H9 (cell line): ENCODE data around the gene MGST2. TPM values are rescaled to one million over a fixed set of nuclear protein-coding genes. Genes with fewer than 3 reads are reported as not detected.

Experiments
- DNase-seq: peaks from one replicate; pipeline ENCODE4 v3.0.0-alpha.2; 2017
- H2AFZ ChIP-seq: one replicate; pipeline ENCODE4 v1.6.1; 2013; ENCODE audit warnings: mild to moderate bottlenecking, low read length, control low read depth, moderate library complexity
- H2AK5ac ChIP-seq: 2 replicates; pipeline ENCODE4 v1.6.1; 2013; ENCODE audit warnings: low read length, control low read depth, mixed read lengths; ENCODE audit not compliant: insufficient read length
- H2BK120ac ChIP-seq: one replicate; pipeline ENCODE4 v1.6.1; 2013; ENCODE audit warnings: low read depth, mild to moderate bottlenecking, low read length, control low read depth, inconsistent platforms; ENCODE audit not compliant: poor library complexity, severe bottlenecking
- H2BK12ac ChIP-seq: 2 replicates; pipeline ENCODE4 v1.6.1; 2013; ENCODE audit warnings: low read length, control low read depth, mixed read lengths, low read depth; ENCODE audit not compliant: insufficient read length
- H2BK15ac ChIP-seq: 2 replicates; pipeline ENCODE4 v1.6.1; 2013; ENCODE audit warnings: low read depth, low read length, control low read depth
- H2BK20ac ChIP-seq: one replicate; pipeline ENCODE4 v1.6.1; 2013; ENCODE audit warnings: low read depth, mild to moderate bottlenecking, low read length, control low read depth, inconsistent platforms; ENCODE audit not compliant: poor library complexity, severe bottlenecking
- H2BK5ac ChIP-seq: 2 replicates; pipeline ENCODE4 v1.6.1; 2013; ENCODE audit warnings: low read length, control low read depth, mixed read lengths; ENCODE audit not compliant: insufficient read length
- H3K14ac ChIP-seq: 2 replicates; pipeline ENCODE4 v1.6.1; 2013; ENCODE audit warnings: low read length, control low read depth; ENCODE audit not compliant: insufficient read depth
- H3K18ac ChIP-seq: 2 replicates; pipeline ENCODE4 v1.6.1; 2013; ENCODE audit warnings: low read depth, mild to moderate bottlenecking, mixed read lengths, low read length, control low read depth; ENCODE audit not compliant: insufficient read length
- H3K23ac ChIP-seq: 2 replicates; pipeline ENCODE4 v1.6.1; 2013; ENCODE audit warnings: low read length, control low read depth, mixed read lengths, low read depth; ENCODE audit not compliant: insufficient read length
- H3K23me2 ChIP-seq: 2 replicates; pipeline ENCODE4 v1.6.1; 2013; ENCODE audit warnings: low read depth, mild to moderate bottlenecking, mixed read lengths, low read length, control low read depth; ENCODE audit not compliant: insufficient read length, poor library complexity, severe bottlenecking
- H3K27ac ChIP-seq: 2 replicates; pipeline ENCODE4 v1.5.1; 2013; ENCODE audit warnings: low read length, control low read depth, mixed read lengths, low read depth; ENCODE audit not compliant: insufficient read length
- H3K27me3 ChIP-seq: 2 replicates; pipeline ENCODE4 v1.6.1; 2013; ENCODE audit warnings: low read length, control low read depth, inconsistent platforms; ENCODE audit not compliant: insufficient read depth
- H3K4ac ChIP-seq: 2 replicates; pipeline ENCODE4 v1.6.1; 2013; ENCODE audit warnings: low read depth, mild to moderate bottlenecking, control low read depth, inconsistent platforms, low read length, moderate library complexity
- H3K4me1 ChIP-seq: 2 replicates; pipeline ENCODE4 v1.6.1; 2013; ENCODE audit warnings: low read length, control low read depth, inconsistent platforms; ENCODE audit not compliant: insufficient read depth
- H3K4me2 ChIP-seq: 2 replicates; pipeline ENCODE4 v1.6.1; 2013; ENCODE audit warnings: low read length, control low read depth, mixed read lengths; ENCODE audit not compliant: insufficient read length, insufficient read depth
- H3K56ac ChIP-seq: 2 replicates; pipeline ENCODE4 v1.6.1; 2013; ENCODE audit warnings: low read depth, mild to moderate bottlenecking, mixed read lengths, low read length, control low read depth; ENCODE audit not compliant: insufficient read length
- H3K79me1 ChIP-seq: 2 replicates; pipeline ENCODE4 v1.6.1; 2013; ENCODE audit warnings: low read depth, mild to moderate bottlenecking, moderate library complexity, low read length, control low read depth, inconsistent platforms; ENCODE audit not compliant: insufficient read depth, poor library complexity, severe bottlenecking
- H3K79me2 ChIP-seq: 2 replicates; pipeline ENCODE4 v1.6.1; 2013; ENCODE audit warnings: low read length, control low read depth, inconsistent platforms; ENCODE audit not compliant: insufficient read depth
- H3K9ac ChIP-seq: 2 replicates; pipeline ENCODE4 v1.6.1; 2013; ENCODE audit warnings: low read length, control low read depth, mixed read lengths; ENCODE audit not compliant: insufficient read length; ENCODE audit errors: extremely low read depth
- H3K9me3 ChIP-seq: one replicate; pipeline ENCODE4 v1.6.1; 2013; ENCODE audit warnings: low read depth, low read length, inconsistent platforms; ENCODE audit not compliant: control insufficient read depth
- H3T11ph ChIP-seq: one replicate; pipeline ENCODE4 v1.6.1; 2013; ENCODE audit warnings: mild to moderate bottlenecking, low read length, control low read depth, inconsistent platforms
- H4K20me1 ChIP-seq: one replicate; pipeline ENCODE4 v1.6.1; 2013; ENCODE audit not compliant: control insufficient read depth, insufficient read length, insufficient read depth
- H4K5ac ChIP-seq: 2 replicates; pipeline ENCODE4 v1.6.1; 2013; ENCODE audit warnings: low read depth, mild to moderate bottlenecking, mixed read lengths, low read length, control low read depth; ENCODE audit not compliant: insufficient read length
- H4K8ac ChIP-seq: replicated peaks from 2 replicates; pipeline ENCODE4 v1.6.1; 2013; ENCODE audit warnings: low read length, control low read depth, mixed read lengths, low read depth; ENCODE audit not compliant: insufficient read length
- H4K91ac ChIP-seq: 2 replicates; pipeline ENCODE4 v1.6.1; 2013; ENCODE audit warnings: low read depth, mild to moderate bottlenecking, moderate library complexity, mixed read lengths, low read length, control low read depth; ENCODE audit not compliant: insufficient read length
- H3K27ac Mint-ChIP-seq, 3 experiments: 2 replicates in 2 of 3; 3 replicates in 1 of 3; pipeline ENCODE4 v1.8.0; 2020 to 2021; ENCODE audit warnings: mixed read lengths in 3 of 3, mild to moderate bottlenecking in 1 of 3, moderate library complexity in 1 of 3
- H3K27me3 Mint-ChIP-seq: 2 replicates; pipeline ENCODE4 v1.8.0; 2021; ENCODE audit warnings: low read depth, mild to moderate bottlenecking, moderate library complexity, mixed read lengths
- H3K36me3 Mint-ChIP-seq, 3 experiments: 2 replicates in 2 of 3; 3 replicates in 1 of 3; pipeline ENCODE4 v1.8.0; 2020 to 2021; ENCODE audit warnings: low read depth in 3 of 3, mixed read lengths in 3 of 3; ENCODE audit not compliant: insufficient read depth in 1 of 3
- H3K4me1 Mint-ChIP-seq, 2 experiments: 2 replicates each; pipeline ENCODE4 v1.8.0; 2020; ENCODE audit warnings: mixed read lengths in 2 of 2
- H3K4me3 Mint-ChIP-seq, 2 experiments: 2 replicates in 1 of 2; 3 replicates in 1 of 2; pipeline ENCODE4 v1.8.0; 2020 to 2021; ENCODE audit warnings: mild to moderate bottlenecking in 2 of 2, mixed read lengths in 2 of 2, moderate library complexity in 1 of 2
- H3K9me3 Mint-ChIP-seq, 2 experiments: 2 replicates in 1 of 2; 3 replicates in 1 of 2; pipeline ENCODE4 v1.8.0; 2020; ENCODE audit warnings: mild to moderate bottlenecking in 2 of 2, mixed read lengths in 2 of 2, moderate library complexity in 1 of 2
- CTCF ChIP-seq: fragments of 200-600 bp; sonication (generic); conservative IDR thresholded peaks from 3 replicates; pipeline ENCODE4 v1.8.0; 2021; ENCODE audit warnings: antibody characterized with exemption, mild to moderate bottlenecking
- WGBS: extraction: QIAGEN DNeasy Blood & Tissue Kit; methylation state at CpG from one replicate; pipeline ENCODE4 v1.1.7; 2013; ENCODE audit warnings: missing lambda C conversion rate, low lambda C conversion rate, mixed read lengths; ENCODE audit not compliant: insufficient read length; ENCODE audit errors: extremely low coverage; 5-methylcytosine and 5-hydroxymethylcytosine counted together
- total RNA-seq: library from RNA; stranded (reverse); gene quantifications from 2 replicates; pipeline ENCODE4 v1.2.1, GENCODE V29; 2021

MGST2 gene
- total RNA-seq, 1 experiment from 2014 or later, result 6.4 TPM

DNA sequence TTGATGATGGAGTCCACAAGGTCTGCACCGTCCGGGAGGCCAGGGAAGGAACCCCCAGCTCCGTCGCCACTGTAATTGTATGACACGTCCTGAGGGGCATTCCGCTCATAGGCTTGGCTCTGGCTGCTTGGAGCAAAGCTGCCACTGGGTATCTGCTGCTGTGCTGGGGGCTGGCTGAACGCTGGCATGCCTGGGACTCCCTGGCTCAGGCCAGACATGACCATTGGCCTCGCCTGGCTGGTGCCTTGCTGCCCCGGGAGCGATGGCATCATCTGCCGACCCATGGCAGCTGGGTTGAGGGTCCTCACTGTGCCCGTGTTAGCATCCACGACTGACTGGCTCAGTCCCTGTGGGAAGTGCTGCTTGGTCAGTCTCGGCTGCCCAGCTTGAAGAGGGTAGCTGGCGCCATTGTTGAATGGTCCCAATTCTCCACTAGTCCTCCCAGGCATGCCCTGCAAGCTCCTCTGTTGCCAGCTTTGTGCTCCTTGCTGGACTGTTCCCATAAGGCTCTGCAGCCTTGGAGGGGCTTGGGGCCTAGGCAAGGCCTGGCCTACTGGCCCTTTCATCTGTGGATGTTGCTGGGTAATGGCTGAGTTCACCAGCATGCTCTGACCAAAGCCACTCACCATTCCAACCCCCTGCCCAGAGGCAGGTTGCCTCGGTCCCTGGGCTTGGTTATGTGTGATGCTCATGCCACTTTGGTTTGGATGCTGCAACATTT, 53.9 kb downstream of the MGST2 start:
- Histone ChIP-seq H3K27me3 (peaks cover 10% of the 10 kb centered on the region; the same call in 1 of the 2 replicates), H2BK120ac (no peak overlapping the region), H2AK5ac (no peak overlapping the region), H3T11ph (no peak overlapping the region), H2BK20ac (no peak overlapping the region), H3K23ac (no peak overlapping the region), H2BK15ac (no peak overlapping the region), H4K91ac (no peak overlapping the region), H4K5ac (no peak overlapping the region), H3K4me2 (no peak overlapping the region), H3K14ac (no peak overlapping the region), H3K23me2 (no peaks in the 10 kb centered on the region), H2BK12ac (no peak overlapping the region), H3K4me1 (no peaks in the 10 kb centered on the region), H3K4ac (no peak overlapping the region), H4K8ac (no peak overlapping the region), H3K56ac (no peak overlapping the region), H3K79me1 (no peaks in the 10 kb centered on the region), H3K18ac (no peak overlapping the region), H2AFZ (no peak overlapping the region), H3K9ac (no peak overlapping the region), H3K9me3 (no peaks in the 10 kb centered on the region), H4K20me1 (no peaks in the 10 kb centered on the region), H3K79me2 (no peaks in the 10 kb centered on the region), H3K27ac (no peak overlapping the region), H2BK5ac (no peak overlapping the region)
- WGBS, result no CpG with 5 or more reads among the region's 16 CpGs
- Mint-ChIP-seq H3K9me3 (no peaks in the 10 kb centered on the region; a peak in 1 of 5 replicates), H3K4me1 (peaks cover under 1 to 5% of the 10 kb centered on the region in 2 experiments; a peak in 2 of 4 replicates), H3K4me3 (no peak overlapping the region), H3K27ac (no peak overlapping the region), H3K36me3 (no peaks in the 10 kb centered on the region; a peak in 1 of 7 replicates), H3K27me3 (peaks cover 43% of the 10 kb centered on the region)
- DNase-seq, result no peak
- no peak for TF ChIP-seq CTCF
